ENCODE results near the gene DEPDC1B. TPM values are rescaled to one million over a fixed set of nuclear protein-coding genes. Genes with fewer than 3 reads are reported as not detected.

Gene DEPDC1B
- total RNA-seq (2014; rRNA removed; shearing (Covaris generic)) (2.5 and 8.5 TPM in 2 replicates), polyA plus RNA-seq (2016; fragmentation: Nextera tagmentation; extraction: Ambion mirVana) (2.5 and 3.0 TPM in 2 replicates)

GRCh38 chr5:60699609-60700415 is at the start of gene DEPDC1B:
DEPDC1B (minus strand) TSS chr5:60700166; CDS start chr5:60700093, 73 bp downstream.
- peak within 1 kb of the TSS; percentile 64 for H3K27ac ChIP-seq
- TF ChIP-seq EZH2phosphoT487 (IDR thresholded peaks at IDR 0.05; ENCODE audit: insufficient read depth, low read depth) (no peak), EZH2 (IDR thresholded peaks at IDR 0.05; ENCODE audit: insufficient read depth, poor library complexity, severe bottlenecking) (no peak)
- DNase-seq: peak; percentile 96
- H3K4me3 ChIP-seq: peak within 1 kb of the TSS; percentile 96
- H3K9me2 ChIP-seq (ENCODE audit: insufficient read depth): no peaks in the 10 kb centered on the region
- peak within 1 kb of the TSS; percentile 97 for H3K4me2 ChIP-seq (ENCODE audit: unreplicated experiment)
- peak within 1 kb of the TSS; percentile 82 for H3K9ac ChIP-seq
- no peaks in the 10 kb centered on the region for H3K9me3 ChIP-seq (ENCODE audit: low read depth)
- no peaks in the 10 kb centered on the region for H3K36me3 ChIP-seq (ENCODE audit: low read depth)
- in situ Hi-C loops (cut with MboI): loop anchor here (25.0 kb wide), 1 partner anchor 637 kb away; the partner anchor contains the start of gene ZSWIM6
- 0 to 1% methylated on average over 56 to 72 of the region's 72 CpGs for WGBS, 2 experiments (ENCODE audit: low coverage in 1 of 2, low lambda C conversion rate in 2 of 2, missing lambda C conversion rate in 2 of 2)
- no peaks in the 10 kb centered on the region for H3K27me3 ChIP-seq (replicated peaks; ENCODE audit: insufficient read depth)
- no peaks in the 10 kb centered on the region for H3K4me1 ChIP-seq (ENCODE audit: insufficient read depth)
- H4K20me1 ChIP-seq (ENCODE audit: insufficient read depth): no peaks in the 10 kb centered on the region
- peaks cover 35% of the 10 kb centered on the region for H3K79me2 ChIP-seq (ENCODE audit: insufficient read depth)
- peak within 1 kb of the TSS; percentile 100 for H2AFZ ChIP-seq
- peaks cover 10% of the 10 kb centered on the region for H3F3A ChIP-seq (ENCODE audit: insufficient read depth)

- H3K9me2 ChIP-seq (ENCODE audit: insufficient read depth): no peaks in the 10 kb centered on the region
- H3K36me3 ChIP-seq (ENCODE audit: low read depth): no peaks in the 10 kb centered on the region
- H3K9ac ChIP-seq: no peak overlapping the region
- no peak for TF ChIP-seq EZH2phosphoT487 (IDR thresholded peaks at IDR 0.05; ENCODE audit: insufficient read depth, low read depth)
- no peaks in the 10 kb centered on the region for H4K20me1 ChIP-seq (ENCODE audit: insufficient read depth)
- H3K9me3 ChIP-seq (ENCODE audit: low read depth): no peaks in the 10 kb centered on the region
- 55 to 62% methylated on average over 6 of the region's 6 CpGs for WGBS, 2 experiments (ENCODE audit: low coverage in 1 of 2, low lambda C conversion rate in 2 of 2, missing lambda C conversion rate in 2 of 2)
- no peaks in the 10 kb centered on the region for H3F3A ChIP-seq (ENCODE audit: insufficient read depth)
- H3K4me2 ChIP-seq (ENCODE audit: unreplicated experiment): no peak overlapping the region
- H3K27ac ChIP-seq: no peak overlapping the region
- in situ Hi-C loops (cut with MboI): no loop called here
- no peak for DNase-seq
- H3K4me1 ChIP-seq (ENCODE audit: insufficient read depth): no peaks in the 10 kb centered on the region
- H3K79me2 ChIP-seq (ENCODE audit: insufficient read depth): no peaks in the 10 kb centered on the region
- H3K27me3 ChIP-seq (replicated peaks; ENCODE audit: insufficient read depth): no peaks in the 10 kb centered on the region; the same call in 1 of the 2 replicates
- H3K4me3 ChIP-seq: no peak overlapping the region
- no peak overlapping the region for H2AFZ ChIP-seq
Observed at GRCh38 chr5:60744682-60745081, 44.7 kb upstream of the DEPDC1B start.

- Histone ChIP-seq H3K9ac (no peak overlapping the region), H2AFZ (no peak overlapping the region), H3K9me3 (ENCODE audit: low read depth) (no peaks in the 10 kb centered on the region), H3K79me2 (ENCODE audit: insufficient read depth) (no peaks in the 10 kb centered on the region), H3K9me2 (ENCODE audit: insufficient read depth) (no peaks in the 10 kb centered on the region), H3F3A (ENCODE audit: insufficient read depth) (no peaks in the 10 kb centered on the region), H3K4me2 (ENCODE audit: unreplicated experiment) (no peak overlapping the region), H3K36me3 (ENCODE audit: low read depth) (no peaks in the 10 kb centered on the region), H3K27ac (no peak overlapping the region), H4K20me1 (ENCODE audit: insufficient read depth) (no peaks in the 10 kb centered on the region), H3K4me1 (ENCODE audit: insufficient read depth) (no peaks in the 10 kb centered on the region), H3K4me3 (no peak overlapping the region), H3K27me3 (replicated peaks; ENCODE audit: insufficient read depth) (no peaks in the 10 kb centered on the region; the same call in 1 of the 2 replicates)
- 70 to 72% methylated on average over 40 of the region's 40 CpGs for WGBS, 2 experiments (ENCODE audit: low coverage in 1 of 2, low lambda C conversion rate in 2 of 2, missing lambda C conversion rate in 2 of 2)
- DNase-seq: no peak
- in situ Hi-C loops (cut with MboI): no loop called here
- no peak for TF ChIP-seq EZH2 (IDR thresholded peaks at IDR 0.05; ENCODE audit: insufficient read depth, poor library complexity, severe bottlenecking)
- no peak for TF ChIP-seq EZH2phosphoT487 (IDR thresholded peaks at IDR 0.05; ENCODE audit: insufficient read depth, low read depth)
Observed at GRCh38 chr5:60743511-60744314, 43.7 kb upstream of the DEPDC1B start.

DNA sequence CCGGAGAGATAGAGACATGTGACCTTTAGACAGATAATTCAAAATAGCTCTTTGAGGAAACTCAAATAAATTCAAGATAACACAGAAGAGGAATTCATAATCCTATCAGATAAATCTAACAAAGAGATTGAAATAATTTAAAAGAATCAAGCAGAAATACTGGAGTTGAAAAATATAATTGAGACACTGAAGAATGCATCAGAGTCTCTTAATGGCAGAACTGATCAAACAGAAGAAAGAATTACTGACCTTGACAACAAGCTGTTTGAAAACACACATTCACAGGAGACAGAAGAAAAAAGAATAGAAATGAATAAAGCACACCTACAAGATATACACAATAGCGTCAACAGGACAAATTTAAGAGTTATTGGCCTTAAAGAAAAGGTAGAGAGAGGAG is 40.4 kb upstream of the DEPDC1B start:
- TF ChIP-seq EZH2 (IDR thresholded peaks at IDR 0.05; ENCODE audit: insufficient read depth, poor library complexity, severe bottlenecking) (no peak), EZH2phosphoT487 (IDR thresholded peaks at IDR 0.05; ENCODE audit: insufficient read depth, low read depth) (no peak)
- no peaks in the 10 kb centered on the region for H3K36me3 ChIP-seq (ENCODE audit: low read depth)
- no peak overlapping the region for H3K27ac ChIP-seq
- no peaks in the 10 kb centered on the region for H3K9me3 ChIP-seq (ENCODE audit: low read depth)
- DNase-seq: no peak
- no peak overlapping the region for H3K4me3 ChIP-seq
- 24 to 28% methylated on average over 2 of the region's 2 CpGs for WGBS, 2 experiments (ENCODE audit: low coverage in 1 of 2, low lambda C conversion rate in 2 of 2, missing lambda C conversion rate in 2 of 2)
- H3K9ac ChIP-seq: no peak overlapping the region
- H3K79me2 ChIP-seq (ENCODE audit: insufficient read depth): no peaks in the 10 kb centered on the region
- no peaks in the 10 kb centered on the region for H3K27me3 ChIP-seq (replicated peaks; ENCODE audit: insufficient read depth)
- no peaks in the 10 kb centered on the region for H3F3A ChIP-seq (ENCODE audit: insufficient read depth)
- no peak overlapping the region for H3K4me2 ChIP-seq (ENCODE audit: unreplicated experiment)
- no peaks in the 10 kb centered on the region for H3K4me1 ChIP-seq (ENCODE audit: insufficient read depth)
- H4K20me1 ChIP-seq (ENCODE audit: insufficient read depth): no peaks in the 10 kb centered on the region
- H3K9me2 ChIP-seq (ENCODE audit: insufficient read depth): no peaks in the 10 kb centered on the region
- no peak overlapping the region for H2AFZ ChIP-seq
- in situ Hi-C loops (cut with MboI): no loop called here
